Neuron (in vitro differentiated cells): ENCODE measurements around the gene DSN1.

Experiments
- H2AFZ ChIP-seq: one replicate; pipeline ENCODE4 v1.6.1; 2013; ENCODE audit warnings: low read depth, mild to moderate bottlenecking, inconsistent platforms, low read length, moderate library complexity
- H3K27me3 ChIP-seq: one replicate; pipeline ENCODE4 v1.6.1; 2013; ENCODE audit warnings: low read length; ENCODE audit not compliant: insufficient read depth
- H3K36me3 ChIP-seq: one replicate; pipeline ENCODE4 v1.6.1; 2013; ENCODE audit warnings: low read length; ENCODE audit not compliant: insufficient read depth
- H3K4me1 ChIP-seq: one replicate; pipeline ENCODE4 v1.6.1; 2013; ENCODE audit warnings: low read length; ENCODE audit not compliant: insufficient read depth
- H3K4me3 ChIP-seq: 2 replicates; pipeline ENCODE4 v1.5.1; 2013; ENCODE audit warnings: mild to moderate bottlenecking, low read length, moderate library complexity
- H3K9me3 ChIP-seq: one replicate; pipeline ENCODE4 v1.6.1; 2013; ENCODE audit warnings: low read length

The DSN1 gene

DNA sequence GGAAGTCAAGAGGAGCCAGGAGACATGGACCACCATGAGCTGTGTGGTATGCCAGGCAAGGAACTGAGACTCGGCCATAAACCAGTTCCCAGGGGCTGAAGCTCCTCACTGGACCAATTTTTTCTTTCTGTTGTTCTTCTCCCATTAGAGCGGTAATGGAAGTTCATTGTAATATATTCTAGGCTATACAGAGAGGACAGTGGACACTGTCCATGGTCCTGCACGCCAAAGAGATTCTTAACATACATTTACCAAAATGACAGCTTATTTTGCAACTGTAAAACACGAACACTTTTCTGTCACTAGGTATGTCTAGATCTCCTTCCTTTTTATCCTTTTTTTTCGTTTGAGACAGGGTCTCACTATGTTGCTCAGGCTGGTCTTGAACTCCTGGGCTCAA is 13.1 kb upstream of the DSN1 start:
- Histone ChIP-seq H3K4me3 (no peak overlapping the region), H3K27me3 (no peaks in the 10 kb centered on the region), H3K4me1 (no peaks in the 10 kb centered on the region), H3K9me3 (no peaks in the 10 kb centered on the region), H2AFZ (no peak overlapping the region), H3K36me3 (peaks cover 51% of the 10 kb centered on the region)

DNA sequence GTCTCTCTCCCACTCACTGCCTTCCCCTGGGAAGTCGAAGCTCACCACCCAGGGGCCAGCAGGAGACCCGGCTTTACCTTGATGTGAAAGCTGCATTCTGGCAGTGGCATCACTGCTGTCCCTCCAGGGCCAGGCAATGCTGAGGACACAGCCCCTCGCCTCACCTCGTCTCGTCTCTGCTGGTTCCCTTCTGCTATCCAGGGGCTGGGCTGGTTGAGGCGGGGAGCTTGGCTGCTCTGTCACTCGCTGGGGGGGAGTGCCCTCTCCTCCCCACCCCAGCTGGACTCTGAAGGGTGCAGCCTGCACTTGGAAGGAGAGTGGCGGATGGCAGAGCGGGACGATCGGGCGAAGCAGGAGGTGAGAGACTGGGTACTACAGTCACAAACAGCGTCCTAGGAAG is 12.7 kb upstream of the DSN1 start:
- Histone ChIP-seq H3K27me3 (no peaks in the 10 kb centered on the region), H3K9me3 (no peaks in the 10 kb centered on the region), H3K4me1 (no peaks in the 10 kb centered on the region), H2AFZ (no peak overlapping the region), H3K36me3 (peaks cover 46% of the 10 kb centered on the region), H3K4me3 (no peak overlapping the region)

DNA sequence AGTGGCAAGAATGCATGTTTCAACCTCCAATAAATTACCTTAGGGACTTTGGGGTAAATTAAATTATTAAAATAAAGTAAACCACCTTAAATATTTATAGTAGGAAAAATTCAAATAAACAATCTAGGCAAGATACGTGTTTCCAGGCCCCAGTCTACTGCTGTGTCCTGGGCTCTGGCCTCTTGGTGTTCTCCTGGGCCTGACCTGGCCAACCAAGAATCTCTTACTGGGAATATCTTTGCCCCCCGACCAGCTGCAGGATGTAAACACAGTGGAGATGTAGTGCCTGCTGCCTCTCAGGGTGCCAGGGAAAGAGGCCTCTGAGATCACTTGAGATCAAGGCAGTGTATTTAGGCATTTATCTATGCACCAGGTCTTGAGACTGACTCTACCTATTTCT is 11.7 kb upstream of the DSN1 start:
- Histone ChIP-seq H3K4me3 (no peak overlapping the region), H3K36me3 (peaks cover 44% of the 10 kb centered on the region), H3K9me3 (no peaks in the 10 kb centered on the region), H3K4me1 (no peaks in the 10 kb centered on the region), H3K27me3 (no peaks in the 10 kb centered on the region), H2AFZ (no peak overlapping the region)

DNA sequence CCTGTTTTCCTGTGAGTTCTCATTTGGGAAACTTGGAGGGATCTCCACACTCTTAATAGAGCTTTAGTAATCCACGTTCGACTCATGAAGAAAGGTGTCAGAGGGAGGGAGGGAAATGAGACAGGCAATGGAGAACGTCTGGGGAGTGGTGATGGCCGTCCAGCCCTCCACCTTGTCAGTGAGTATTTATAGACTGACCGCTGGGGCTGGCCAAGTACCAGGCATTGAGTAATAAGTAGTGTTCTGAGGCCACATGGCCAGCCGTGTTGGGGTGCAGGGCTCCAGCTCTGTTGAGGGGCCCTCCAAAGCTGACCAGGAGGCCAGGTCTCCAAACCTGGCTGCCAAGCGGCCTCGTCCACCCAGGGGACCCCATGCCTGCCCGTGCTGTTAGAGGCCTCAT is 11.3 kb upstream of the DSN1 start:
- Histone ChIP-seq H3K4me1 (no peaks in the 10 kb centered on the region), H3K36me3 (peaks cover 44% of the 10 kb centered on the region), H3K9me3 (no peaks in the 10 kb centered on the region), H2AFZ (no peak overlapping the region), H3K4me3 (no peak overlapping the region), H3K27me3 (no peaks in the 10 kb centered on the region)

DNA sequence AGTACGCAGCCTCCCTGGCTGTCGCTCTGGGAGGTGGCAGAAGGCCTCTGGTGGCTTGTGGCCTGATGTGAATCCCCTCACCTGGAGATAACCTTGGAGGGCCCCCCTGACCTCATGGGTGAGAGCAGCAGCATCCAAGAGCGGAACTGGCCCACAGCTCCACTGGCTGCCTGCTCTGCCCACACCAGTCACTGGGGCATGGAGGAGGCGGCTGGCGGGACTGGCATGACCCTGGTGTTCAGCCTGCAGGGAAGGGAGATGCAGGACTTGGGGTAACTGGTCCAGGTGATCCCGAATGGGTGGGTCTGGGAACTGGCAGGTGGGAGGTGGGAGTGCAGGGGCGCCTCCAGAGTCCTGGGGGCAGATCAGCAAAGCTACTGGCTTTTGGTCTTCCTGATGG is 10.6 kb upstream of the DSN1 start:
- Histone ChIP-seq H2AFZ (no peak overlapping the region), H3K4me1 (no peaks in the 10 kb centered on the region), H3K27me3 (no peaks in the 10 kb centered on the region), H3K36me3 (peaks cover 40% of the 10 kb centered on the region), H3K9me3 (no peaks in the 10 kb centered on the region), H3K4me3 (no peak overlapping the region)

DNA sequence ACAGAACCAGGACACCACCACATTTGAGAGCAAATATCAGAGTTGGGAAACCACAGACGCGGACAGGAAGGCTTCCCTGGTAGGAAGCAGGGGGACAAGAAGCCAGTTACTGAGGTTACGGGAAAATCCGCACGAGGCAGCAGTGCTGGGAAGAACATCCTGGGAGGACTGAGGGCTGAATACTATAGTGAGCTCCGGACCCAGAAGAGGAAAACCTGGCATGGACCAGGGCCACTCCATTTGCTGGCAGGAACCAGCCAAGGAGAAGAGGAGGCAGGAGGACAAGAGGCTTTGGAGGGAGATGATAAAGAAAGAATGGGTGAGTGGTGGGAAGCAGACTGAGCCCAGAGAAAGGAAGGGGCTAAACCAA is 6.1 kb upstream of the DSN1 start:
- Histone ChIP-seq H3K27me3 (no peaks in the 10 kb centered on the region), H3K9me3 (no peaks in the 10 kb centered on the region), H3K36me3 (peaks cover 15% of the 10 kb centered on the region), H2AFZ (no peak overlapping the region), H3K4me1 (no peaks in the 10 kb centered on the region), H3K4me3 (no peak overlapping the region)

DNA sequence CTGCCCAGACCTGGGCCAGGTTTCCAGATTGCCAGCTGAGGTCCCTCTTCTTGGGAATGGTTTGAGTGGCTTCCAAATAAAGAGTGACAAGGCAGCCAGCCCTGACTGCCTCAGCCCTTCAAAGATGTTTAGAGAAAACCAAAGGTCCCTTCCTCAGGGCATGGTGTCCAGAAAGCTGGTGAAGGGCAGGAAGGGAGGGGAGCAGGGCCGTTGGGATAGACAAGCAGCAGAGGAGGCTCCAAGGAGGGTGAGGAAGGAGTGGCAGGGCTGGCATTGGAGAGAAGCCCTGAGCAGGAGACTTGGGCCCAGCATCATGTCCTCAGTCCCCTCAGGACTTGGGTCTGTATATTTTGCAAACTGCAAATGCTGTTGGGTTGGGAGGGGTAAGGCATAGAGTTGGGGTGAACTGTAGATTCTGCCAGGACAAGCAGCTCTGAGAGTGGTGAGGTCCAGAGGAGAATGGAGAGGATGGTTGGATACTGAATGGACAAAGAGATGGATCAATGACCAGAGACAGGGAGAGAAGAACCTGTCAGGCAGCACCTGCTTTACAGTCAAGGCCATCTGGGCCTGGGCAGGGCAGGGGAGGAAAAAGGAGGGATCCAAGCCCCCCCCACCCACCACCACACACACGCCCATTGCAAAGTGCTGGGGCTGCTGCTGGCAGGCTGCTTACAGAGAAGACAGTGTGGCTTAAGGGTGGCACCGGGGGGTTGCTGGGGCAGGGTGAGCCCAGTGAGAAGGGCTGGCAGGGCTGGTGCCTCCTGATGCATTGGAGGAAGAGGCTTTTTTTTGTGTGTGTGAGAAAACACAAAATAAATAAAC is 5.5 kb upstream of the DSN1 start:
- H3K9me3 ChIP-seq: no peaks in the 10 kb centered on the region
- H3K36me3 ChIP-seq: peaks cover 9% of the 10 kb centered on the region
- no peak overlapping the region for H2AFZ ChIP-seq
- no peak overlapping the region for H3K4me3 ChIP-seq
- H3K27me3 ChIP-seq: no peaks in the 10 kb centered on the region
- no peaks in the 10 kb centered on the region for H3K4me1 ChIP-seq

DNA sequence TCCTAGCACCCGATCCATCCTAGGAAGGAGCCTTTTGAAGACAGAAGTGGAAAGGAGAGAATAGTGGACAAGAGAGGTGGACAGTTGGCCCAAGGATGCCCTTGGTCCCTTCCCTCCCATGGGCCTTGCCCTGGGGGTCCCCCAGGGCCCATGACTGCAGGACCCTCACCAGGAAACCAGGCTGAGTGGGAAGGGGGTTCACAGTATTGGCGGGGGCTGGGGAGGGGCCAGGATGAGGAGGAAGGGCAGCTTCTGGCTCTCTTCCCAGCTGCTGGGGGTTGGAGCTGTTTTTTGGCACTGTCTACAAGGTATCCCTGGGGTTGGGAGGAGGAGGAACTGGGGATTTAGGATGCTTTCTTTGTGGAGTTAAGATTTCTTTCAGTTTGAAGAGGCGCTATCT is 4.0 kb upstream of the DSN1 start:
- Histone ChIP-seq H3K9me3 (no peaks in the 10 kb centered on the region), H3K4me3 (no peak overlapping the region), H3K4me1 (peaks cover 5% of the 10 kb centered on the region), H3K36me3 (no peaks in the 10 kb centered on the region), H3K27me3 (no peaks in the 10 kb centered on the region), H2AFZ (no peak overlapping the region)

DNA sequence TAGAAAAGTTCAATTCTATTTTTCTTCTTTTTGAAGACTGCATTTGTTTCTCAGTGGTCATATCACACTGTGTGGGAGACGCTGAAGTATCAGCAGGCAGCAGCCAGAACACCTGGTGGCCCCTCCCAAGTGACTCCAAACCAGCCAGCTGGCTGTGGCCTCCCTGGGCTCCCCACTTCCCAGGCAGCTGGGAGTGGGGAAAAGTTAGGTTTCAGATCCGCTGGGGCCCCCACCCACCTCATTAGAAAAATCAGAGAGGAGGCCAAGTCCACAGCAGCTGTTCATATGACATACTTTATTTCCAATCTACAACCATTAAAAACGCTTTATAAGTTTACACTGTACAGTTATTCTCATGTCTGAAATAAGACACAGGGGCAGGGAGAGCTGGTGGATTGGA is 3.6 kb upstream of the DSN1 start:
- Histone ChIP-seq H3K9me3 (no peaks in the 10 kb centered on the region), H2AFZ (no peak overlapping the region), H3K36me3 (no peaks in the 10 kb centered on the region), H3K4me1 (peaks cover 5% of the 10 kb centered on the region), H3K27me3 (no peaks in the 10 kb centered on the region), H3K4me3 (no peak overlapping the region)

DNA sequence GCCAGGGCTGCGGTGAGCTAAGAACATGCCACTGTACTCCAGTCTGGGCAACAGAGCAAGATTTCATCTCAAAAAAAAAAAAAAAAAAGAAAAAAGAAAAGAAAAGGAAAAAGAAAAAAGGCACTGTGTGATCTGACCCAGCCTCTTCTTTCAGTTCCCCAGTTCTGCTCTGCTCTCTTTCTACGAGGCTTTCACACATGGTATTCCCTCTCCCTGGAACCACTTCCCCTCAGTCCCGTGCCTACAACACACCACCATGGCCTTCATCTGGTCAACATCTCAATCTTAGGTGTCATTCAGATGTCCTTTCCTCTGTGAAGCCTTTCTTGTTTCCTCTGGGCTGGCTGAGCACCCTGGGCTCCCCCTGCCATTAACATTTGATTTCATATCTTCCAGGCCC is 2.3 kb upstream of the DSN1 start:
- peaks cover 2% of the 10 kb centered on the region for H3K36me3 ChIP-seq
- H2AFZ ChIP-seq: no peak overlapping the region
- no peak overlapping the region for H3K4me3 ChIP-seq
- no peaks in the 10 kb centered on the region for H3K9me3 ChIP-seq
- H3K27me3 ChIP-seq: no peaks in the 10 kb centered on the region
- H3K4me1 ChIP-seq: peaks cover 5% of the 10 kb centered on the region

DNA sequence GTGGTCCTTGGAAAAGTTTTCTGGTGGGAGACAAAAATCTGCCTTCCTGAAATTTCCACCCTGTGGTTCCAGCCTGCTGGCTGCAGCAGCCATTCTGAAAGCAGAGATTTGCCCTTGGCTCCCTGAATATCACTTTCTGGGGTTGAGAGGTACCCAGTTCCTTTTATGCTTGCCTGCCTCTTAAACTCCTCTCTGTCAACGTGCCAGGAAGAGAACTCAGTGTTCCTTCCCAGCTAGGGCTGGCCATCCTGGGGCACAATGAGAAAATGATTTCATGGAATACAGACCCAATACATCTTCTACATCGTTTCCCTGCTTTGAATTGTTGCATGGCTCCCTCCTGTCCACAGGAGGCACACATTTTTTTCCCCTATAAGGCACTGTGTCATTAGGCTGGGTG is 1.6 kb upstream of the DSN1 start:
- Histone ChIP-seq H3K4me1 (peaks cover 5% of the 10 kb centered on the region), H2AFZ (no peak overlapping the region), H3K9me3 (no peaks in the 10 kb centered on the region), H3K27me3 (no peaks in the 10 kb centered on the region), H3K4me3 (no peak overlapping the region), H3K36me3 (peaks cover 6% of the 10 kb centered on the region)

DNA sequence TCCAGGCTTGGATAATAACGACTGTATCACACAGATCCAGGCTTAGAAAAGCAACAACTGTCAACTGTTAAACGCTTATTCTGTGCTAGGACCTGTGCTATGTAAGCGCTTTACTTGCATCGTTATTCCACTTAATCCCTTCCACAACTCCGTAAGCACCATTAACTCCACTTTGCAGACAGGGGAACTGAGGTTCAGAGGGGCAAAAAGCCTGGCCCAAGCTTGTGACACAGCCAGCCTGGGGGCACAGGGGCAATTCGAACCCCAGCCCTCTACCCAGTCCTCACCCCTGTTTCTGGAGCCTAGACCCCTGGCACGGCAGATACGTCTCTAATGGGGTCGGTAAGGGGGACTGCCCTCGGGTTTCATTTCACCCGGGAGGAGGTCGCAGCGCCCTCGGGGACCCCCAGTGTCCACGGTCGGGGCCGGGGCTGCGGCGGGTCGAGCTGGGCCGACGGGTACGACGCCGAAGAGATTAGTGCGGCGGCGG is 411 bp downstream of the DSN1 start:
- no peaks in the 10 kb centered on the region for H3K9me3 ChIP-seq
- peak overlapping the region; percentile 59 for H3K4me3 ChIP-seq
- H3K36me3 ChIP-seq: peaks cover 9% of the 10 kb centered on the region
- peak overlapping the region; percentile 75 for H2AFZ ChIP-seq
- peaks cover 5% of the 10 kb centered on the region for H3K4me1 ChIP-seq
- no peaks in the 10 kb centered on the region for H3K27me3 ChIP-seq

DNA sequence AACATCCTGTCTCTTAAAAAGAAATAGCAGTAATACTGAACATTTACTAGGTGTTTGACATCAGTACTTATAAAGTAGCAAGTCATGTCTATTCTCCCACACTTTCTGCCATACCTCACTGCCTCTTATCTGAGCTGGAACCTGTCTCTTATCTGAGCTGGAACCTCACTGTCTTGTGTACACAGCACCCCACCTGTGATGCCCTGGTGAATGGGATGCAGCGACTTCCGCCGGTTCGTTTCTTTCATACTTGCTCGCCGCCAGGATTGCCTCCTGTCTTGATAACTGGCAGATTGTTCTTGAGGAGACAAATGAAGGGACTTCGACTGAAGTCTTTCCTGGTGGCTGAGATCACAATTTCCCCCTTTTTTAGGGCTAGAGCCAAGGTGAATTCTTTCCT is 2.9 kb downstream of the DSN1 start:
- H3K4me3 ChIP-seq: no peak overlapping the region
- H3K36me3 ChIP-seq: peaks cover 12% of the 10 kb centered on the region
- no peak overlapping the region for H2AFZ ChIP-seq
- no peaks in the 10 kb centered on the region for H3K9me3 ChIP-seq
- H3K27me3 ChIP-seq: no peaks in the 10 kb centered on the region
- H3K4me1 ChIP-seq: peaks cover 5% of the 10 kb centered on the region
